HUES48 (cell line): ENCODE results near the gene UQCRFS1.
A peak's percentile ranks its signal among the peaks of the same experiment; 100 is the strongest.
"Not testable (repeated sequence)": the region's sequence is repeated elsewhere in the genome, so short reads cannot be mapped to it uniquely, and the experiment has no call there.

Experiments used
- H3K27ac ChIP-seq: one replicate; pipeline ENCODE4 v1.7.0; 2013; ENCODE audit warnings: low read depth, low read length, inconsistent platforms
- H3K27me3 ChIP-seq: 2 replicates; pipeline ENCODE4 v1.6.1; 2013; ENCODE audit warnings: mild to moderate bottlenecking, low read length; ENCODE audit not compliant: control insufficient read depth, insufficient read depth
- H3K36me3 ChIP-seq: 2 replicates; pipeline ENCODE4 v1.6.1; 2013; ENCODE audit warnings: low read length; ENCODE audit not compliant: control insufficient read depth, insufficient read depth
- H3K4me1 ChIP-seq: 2 replicates; pipeline ENCODE4 v1.6.1; 2013; ENCODE audit warnings: mild to moderate bottlenecking, low read length; ENCODE audit not compliant: control insufficient read depth, insufficient read depth
- H3K4me3 ChIP-seq: 2 replicates; pipeline ENCODE4 v1.5.1; 2013; ENCODE audit warnings: mild to moderate bottlenecking, low read depth, low read length
- H3K9ac ChIP-seq: 2 replicates; pipeline ENCODE4 v1.6.1; 2013; ENCODE audit warnings: mild to moderate bottlenecking, low read depth, low read length, moderate library complexity
- H3K9me3 ChIP-seq: 2 replicates; pipeline ENCODE4 v1.6.1; 2013; ENCODE audit warnings: low read length; ENCODE audit not compliant: control insufficient read depth, insufficient read depth

UQCRFS1 gene

GRCh38 chr19:29214411-29214810 lies 1.5 kb upstream of the UQCRFS1 start:
- no peaks in the 10 kb centered on the region for H3K27me3 ChIP-seq
- H3K27ac ChIP-seq, result no peak overlapping the region
- H3K4me1 ChIP-seq, result peaks cover 20% of the 10 kb centered on the region
- peaks cover 5% of the 10 kb centered on the region; the same call in 1 of the 2 replicates for H3K36me3 ChIP-seq
- no peak overlapping the region for H3K9ac ChIP-seq
- H3K9me3 ChIP-seq, result no peaks in the 10 kb centered on the region
- H3K4me3 ChIP-seq, result no peak overlapping the region

GRCh38 chr19:29212356-29212647 lies 649 bp downstream of the UQCRFS1 start:
- H3K4me3 ChIP-seq, result peak overlapping the region; percentile 99
- no peaks in the 10 kb centered on the region for H3K27me3 ChIP-seq
- H3K4me1 ChIP-seq, result peaks cover 24% of the 10 kb centered on the region
- H3K9me3 ChIP-seq, result no peaks in the 10 kb centered on the region
- peak overlapping the region; percentile 89 for H3K9ac ChIP-seq
- H3K36me3 ChIP-seq, result peaks cover 17% of the 10 kb centered on the region
- peak overlapping the region; percentile 78 for H3K27ac ChIP-seq

DNA sequence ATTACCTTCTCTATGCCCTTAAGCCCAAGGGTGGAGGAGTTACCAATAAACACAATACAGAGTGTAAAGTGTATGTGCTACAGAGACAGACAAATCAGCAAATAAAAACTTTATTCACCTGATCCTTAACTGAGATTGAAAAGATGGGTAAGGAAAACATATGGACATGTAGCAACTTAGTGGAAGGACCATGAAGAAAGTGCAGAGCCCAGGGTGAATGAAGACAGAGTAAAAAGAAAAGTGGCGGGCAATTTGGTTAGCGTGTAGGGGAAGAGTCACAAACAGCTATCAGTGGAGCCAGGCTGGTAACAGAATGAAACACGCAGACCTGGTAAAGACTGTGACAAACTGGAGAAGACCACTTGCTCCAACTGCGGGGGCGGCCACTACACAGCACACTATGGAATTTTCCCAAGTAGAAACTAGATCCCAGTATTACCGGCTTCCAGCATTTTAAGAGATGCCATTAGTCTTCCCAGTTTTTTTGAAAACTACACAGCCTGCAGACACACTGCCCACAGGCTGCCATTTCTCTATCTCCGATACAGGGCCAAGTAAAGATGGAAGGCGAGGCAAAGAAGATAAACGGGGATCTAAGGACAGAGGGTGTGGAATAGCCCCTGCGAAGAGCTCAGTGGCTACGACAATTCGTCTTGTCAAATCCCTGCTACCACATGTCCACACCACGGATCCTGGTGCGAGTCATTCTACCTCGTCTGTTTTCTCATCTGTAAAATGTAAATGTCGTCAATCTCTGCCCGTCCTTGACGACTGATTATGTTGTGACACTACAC lies 1.2 kb downstream of the UQCRFS1 start:
- peak overlapping the region; percentile 99 for H3K4me3 ChIP-seq
- H3K36me3 ChIP-seq, result peaks cover 22% of the 10 kb centered on the region
- peak overlapping the region; percentile 89 for H3K9ac ChIP-seq
- no peaks in the 10 kb centered on the region for H3K27me3 ChIP-seq
- peak overlapping the region; percentile 78 for H3K27ac ChIP-seq
- no peaks in the 10 kb centered on the region for H3K9me3 ChIP-seq
- H3K4me1 ChIP-seq, result peaks cover 24% of the 10 kb centered on the region

- H3K27me3 ChIP-seq, H3K27ac ChIP-seq, H3K9me3 ChIP-seq, H3K9ac ChIP-seq: not testable (repeated sequence)
- H3K4me1 ChIP-seq, result peaks cover 18% of the 10 kb centered on the region; the same call in 1 of the 2 replicates
- H3K4me3 ChIP-seq, result peak overlapping the region; percentile 99
- H3K36me3 ChIP-seq, result peaks cover 29% of the 10 kb centered on the region
Observed at GRCh38 chr19:29211041-29211440, 1.9 kb downstream of the UQCRFS1 start.

- H3K27ac ChIP-seq, H3K4me3 ChIP-seq, H3K9me3 ChIP-seq, H3K27me3 ChIP-seq, H3K9ac ChIP-seq: not testable (repeated sequence)
- Histone ChIP-seq H3K4me1 (peaks cover 16% of the 10 kb centered on the region; the same call in 1 of the 2 replicates), H3K36me3 (peaks cover 35% of the 10 kb centered on the region)
Observed at GRCh38 chr19:29210502-29210901, 2.4 kb downstream of the UQCRFS1 start.

GRCh38 chr19:29207403-29208187 lies 5.4 kb downstream of the UQCRFS1 start:
- not testable (repeated sequence) for H3K9ac ChIP-seq, H3K27me3 ChIP-seq, H3K27ac ChIP-seq, H3K4me3 ChIP-seq, H3K9me3 ChIP-seq
- Histone ChIP-seq H3K36me3 (peaks cover 35% of the 10 kb centered on the region), H3K4me1 (peaks cover 16% of the 10 kb centered on the region; the same call in 1 of the 2 replicates)

GRCh38 chr19:29206453-29206852 lies 6.5 kb downstream of the UQCRFS1 start:
- H3K4me1 ChIP-seq, result peaks cover 13% of the 10 kb centered on the region; the same call in 1 of the 2 replicates
- H3K9ac ChIP-seq, result no peak overlapping the region
- no peak overlapping the region for H3K27ac ChIP-seq
- no peaks in the 10 kb centered on the region for H3K9me3 ChIP-seq
- H3K4me3 ChIP-seq, result no peak overlapping the region
- peaks cover 34% of the 10 kb centered on the region for H3K36me3 ChIP-seq
- no peaks in the 10 kb centered on the region for H3K27me3 ChIP-seq

GRCh38 chr19:29202281-29202680 lies 10.7 kb downstream of the UQCRFS1 start:
- no peak overlapping the region for H3K9ac ChIP-seq
- H3K27ac ChIP-seq, result no peak overlapping the region
- no peaks in the 10 kb centered on the region for H3K27me3 ChIP-seq
- no peak overlapping the region for H3K4me3 ChIP-seq
- H3K9me3 ChIP-seq, result no peaks in the 10 kb centered on the region; the same call in 1 of the 2 replicates
- H3K4me1 ChIP-seq, result no peaks in the 10 kb centered on the region
- H3K36me3 ChIP-seq, result peaks cover 18% of the 10 kb centered on the region

GRCh38 chr19:29201855-29202254 lies 11.1 kb downstream of the UQCRFS1 start:
- H3K27me3 ChIP-seq, result no peaks in the 10 kb centered on the region
- H3K36me3 ChIP-seq, result peaks cover 14% of the 10 kb centered on the region
- no peak overlapping the region for H3K4me3 ChIP-seq
- no peaks in the 10 kb centered on the region for H3K4me1 ChIP-seq
- H3K9ac ChIP-seq, result no peak overlapping the region
- H3K27ac ChIP-seq, result no peak overlapping the region
- no peaks in the 10 kb centered on the region; the same call in 1 of the 2 replicates for H3K9me3 ChIP-seq

DNA sequence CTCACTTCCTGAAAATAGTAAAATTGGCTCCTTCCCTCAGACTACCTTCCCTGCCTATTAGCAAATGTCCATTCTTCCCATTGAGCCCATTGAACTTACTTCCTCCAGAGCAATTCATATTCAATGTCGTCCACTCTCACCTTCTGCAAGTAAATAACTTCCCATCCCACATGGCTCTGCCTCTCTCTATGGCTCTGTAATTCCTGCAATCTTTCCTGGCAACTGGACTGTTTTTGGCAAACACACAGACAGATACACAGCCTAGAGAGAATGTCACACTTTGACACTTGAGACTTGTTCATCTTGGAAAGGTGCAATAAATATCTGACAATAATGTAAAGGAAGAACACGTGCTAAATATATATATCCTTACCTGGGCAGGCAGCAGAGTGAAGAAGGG lies 18.3 kb downstream of the UQCRFS1 start:
- Histone ChIP-seq H3K27ac (no peak overlapping the region), H3K9me3 (no peaks in the 10 kb centered on the region; the same call in 1 of the 2 replicates), H3K4me3 (no peak overlapping the region), H3K9ac (no peak overlapping the region; the same call in 1 of the 2 replicates), H3K4me1 (peaks cover 8% of the 10 kb centered on the region), H3K36me3 (no peaks in the 10 kb centered on the region), H3K27me3 (no peaks in the 10 kb centered on the region)

DNA sequence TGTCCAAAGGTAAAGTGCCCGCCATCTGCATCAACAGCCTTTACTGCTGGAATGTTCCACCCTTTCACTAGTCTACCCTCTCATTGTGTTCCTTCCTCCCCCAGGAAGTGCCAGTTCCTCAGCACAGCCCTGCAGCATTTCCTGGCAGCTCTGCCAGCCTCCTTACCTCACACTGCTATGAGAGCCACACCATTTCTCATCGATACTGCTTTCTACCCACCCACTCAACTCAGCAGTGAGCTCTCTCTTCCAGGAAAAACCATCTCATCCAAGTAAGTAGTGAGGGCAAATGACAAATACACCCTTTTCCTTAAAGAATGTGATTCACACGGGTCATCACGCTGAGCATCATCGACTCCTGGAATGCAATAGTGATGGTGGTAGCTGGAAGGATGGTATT lies 19.8 kb downstream of the UQCRFS1 start:
- no peak overlapping the region for H3K4me3 ChIP-seq
- H3K9me3 ChIP-seq, result no peaks in the 10 kb centered on the region; the same call in 1 of the 2 replicates
- no peaks in the 10 kb centered on the region for H3K27me3 ChIP-seq
- H3K36me3 ChIP-seq, result no peaks in the 10 kb centered on the region
- H3K27ac ChIP-seq, result no peak overlapping the region
- H3K4me1 ChIP-seq, result peaks cover 8% of the 10 kb centered on the region
- no peak overlapping the region for H3K9ac ChIP-seq
